OCI-LY1 (cell line): Measurements from ENCODE around the gene EEFSEC.

Experiments used
- EZH2 ChIP-seq: fragments of 200-600 bp; sonication (generic), shearing (Covaris generic); IDR thresholded peaks from 2 replicates; pipeline ENCODE4 v1.8.0; 2017; ENCODE audit warnings: borderline replicate concordance, mixed run types, mild to moderate bottlenecking, antibody characterized with exemption, low read length, moderate library complexity, mixed read lengths
- TF ChIP-seq, protein P1 (sequence below): fragments of 200-600 bp; sonication (generic), shearing (Covaris generic); IDR thresholded peaks from 2 replicates; pipeline ENCODE4 v1.5.1; 2017; ENCODE audit warnings: mild to moderate bottlenecking, antibody characterized with exemption, low read length, moderate library complexity, mixed read lengths

DNA sequence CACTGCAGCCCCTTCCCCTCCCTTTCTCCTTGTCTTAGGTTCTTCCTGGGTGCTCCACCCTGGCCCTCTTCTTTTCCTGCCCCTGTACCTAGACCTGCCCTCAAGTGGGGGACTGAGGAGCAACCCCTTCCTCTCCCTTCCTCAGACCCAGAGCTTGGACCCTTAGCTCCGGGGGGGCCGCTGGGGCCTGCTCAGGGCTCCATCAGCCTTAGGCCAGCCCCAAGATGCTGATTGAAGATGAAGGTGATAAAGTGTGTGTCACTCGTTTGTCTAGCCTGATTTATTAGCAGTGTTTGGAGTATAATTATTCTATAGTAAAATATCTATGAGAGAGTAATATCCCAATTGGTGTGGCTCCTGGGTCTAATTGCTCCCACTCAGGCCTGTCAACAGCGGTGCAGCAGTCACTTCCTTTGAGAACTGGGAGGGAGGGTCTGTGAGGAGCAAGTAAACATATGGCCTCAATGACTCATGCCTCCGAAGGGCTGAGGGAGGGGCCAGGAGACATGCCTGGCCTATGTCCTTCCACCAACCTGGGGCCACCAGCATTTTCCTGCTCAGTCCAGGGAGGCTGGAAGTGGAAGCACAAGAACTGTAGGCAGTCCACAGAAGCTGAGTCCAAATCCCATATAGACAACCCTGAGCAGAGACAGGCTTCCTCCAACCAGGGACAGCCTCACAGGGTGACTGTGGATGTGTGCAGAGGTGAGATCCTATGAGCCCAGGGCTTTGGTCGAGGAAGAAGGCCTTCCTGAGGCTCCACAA, 190.2 kb downstream of the EEFSEC start:
- TF ChIP-seq, protein P1, sequence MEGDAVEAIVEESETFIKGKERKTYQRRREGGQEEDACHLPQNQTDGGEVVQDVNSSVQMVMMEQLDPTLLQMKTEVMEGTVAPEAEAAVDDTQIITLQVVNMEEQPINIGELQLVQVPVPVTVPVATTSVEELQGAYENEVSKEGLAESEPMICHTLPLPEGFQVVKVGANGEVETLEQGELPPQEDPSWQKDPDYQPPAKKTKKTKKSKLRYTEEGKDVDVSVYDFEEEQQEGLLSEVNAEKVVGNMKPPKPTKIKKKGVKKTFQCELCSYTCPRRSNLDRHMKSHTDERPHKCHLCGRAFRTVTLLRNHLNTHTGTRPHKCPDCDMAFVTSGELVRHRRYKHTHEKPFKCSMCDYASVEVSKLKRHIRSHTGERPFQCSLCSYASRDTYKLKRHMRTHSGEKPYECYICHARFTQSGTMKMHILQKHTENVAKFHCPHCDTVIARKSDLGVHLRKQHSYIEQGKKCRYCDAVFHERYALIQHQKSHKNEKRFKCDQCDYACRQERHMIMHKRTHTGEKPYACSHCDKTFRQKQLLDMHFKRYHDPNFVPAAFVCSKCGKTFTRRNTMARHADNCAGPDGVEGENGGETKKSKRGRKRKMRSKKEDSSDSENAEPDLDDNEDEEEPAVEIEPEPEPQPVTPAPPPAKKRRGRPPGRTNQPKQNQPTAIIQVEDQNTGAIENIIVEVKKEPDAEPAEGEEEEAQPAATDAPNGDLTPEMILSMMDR, result no peak
- no peak for TF ChIP-seq EZH2
